ENCODE results near the gene TXNRD3.

Gene TXNRD3

DNA sequence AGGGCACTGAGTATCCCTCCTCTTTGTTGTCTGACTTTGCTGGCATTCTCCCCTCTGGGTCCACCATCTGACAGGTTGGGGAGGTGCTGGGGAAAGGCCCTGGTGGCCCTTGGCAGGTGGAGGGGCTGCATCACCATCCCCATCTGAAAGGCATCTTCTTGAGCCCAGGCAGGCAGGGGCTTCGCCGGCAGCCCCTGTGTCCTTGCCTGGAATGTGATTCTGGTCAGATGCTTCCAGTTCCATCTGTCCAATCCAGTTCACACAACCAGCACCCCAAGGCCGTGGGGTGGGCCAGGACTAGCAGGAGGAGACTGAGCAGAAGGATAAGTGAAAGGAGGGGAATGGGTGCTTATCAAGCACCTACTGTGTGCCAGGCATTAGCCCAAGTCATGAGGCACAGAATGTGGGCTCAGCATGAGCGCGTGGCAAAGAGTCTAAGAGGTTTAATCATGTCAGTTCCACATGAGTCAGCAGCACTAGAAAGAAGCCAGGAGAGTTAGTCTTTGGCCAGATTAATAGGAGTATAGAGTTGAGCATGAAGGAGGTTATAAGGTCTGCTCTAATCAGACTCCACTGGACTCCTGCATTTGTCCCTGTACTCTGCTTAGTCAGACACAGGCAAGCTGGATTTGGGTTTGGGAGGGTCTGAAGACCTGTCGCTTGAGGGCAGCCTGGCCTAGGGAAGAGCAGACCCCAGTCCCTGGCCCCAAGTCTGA is 10.5 kb upstream of the TXNRD3 start:
- Histone ChIP-seq H3K4me2 (ENCODE audit: insufficient read depth, low read length) (no peak overlapping the region), H2AFZ (ENCODE audit: low read depth, low read length) (no peak overlapping the region), H3K9ac (ENCODE audit: low read depth, low read length) (no peak overlapping the region), H4K20me1 (ENCODE audit: insufficient read depth, low read length) (no peaks in the 10 kb centered on the region), H3K36me3 (ENCODE audit: insufficient read depth, low read length) (no peaks in the 10 kb centered on the region), H3K27ac (ENCODE audit: low read length) (no peak overlapping the region), H3K4me3 (ENCODE audit: low read depth in 1 of 2, low read length in 2 of 2) (no peak overlapping the region), H3K4me1 (ENCODE audit: insufficient read depth, low read length) (no peaks in the 10 kb centered on the region), H3K9me3 (ENCODE audit: insufficient read depth, low read length, severe bottlenecking) (peaks cover 6% of the 10 kb centered on the region), H3K79me2 (ENCODE audit: insufficient read depth, low read length) (no peaks in the 10 kb centered on the region), H3K27me3 (ENCODE audit: insufficient read depth, low read length, poor library complexity) (peaks cover 4% of the 10 kb centered on the region)
- no peak for DNase-seq
- no peak for ATAC-seq (ENCODE audit: insufficient read depth, low read depth)
- TF ChIP-seq, protein P1, sequence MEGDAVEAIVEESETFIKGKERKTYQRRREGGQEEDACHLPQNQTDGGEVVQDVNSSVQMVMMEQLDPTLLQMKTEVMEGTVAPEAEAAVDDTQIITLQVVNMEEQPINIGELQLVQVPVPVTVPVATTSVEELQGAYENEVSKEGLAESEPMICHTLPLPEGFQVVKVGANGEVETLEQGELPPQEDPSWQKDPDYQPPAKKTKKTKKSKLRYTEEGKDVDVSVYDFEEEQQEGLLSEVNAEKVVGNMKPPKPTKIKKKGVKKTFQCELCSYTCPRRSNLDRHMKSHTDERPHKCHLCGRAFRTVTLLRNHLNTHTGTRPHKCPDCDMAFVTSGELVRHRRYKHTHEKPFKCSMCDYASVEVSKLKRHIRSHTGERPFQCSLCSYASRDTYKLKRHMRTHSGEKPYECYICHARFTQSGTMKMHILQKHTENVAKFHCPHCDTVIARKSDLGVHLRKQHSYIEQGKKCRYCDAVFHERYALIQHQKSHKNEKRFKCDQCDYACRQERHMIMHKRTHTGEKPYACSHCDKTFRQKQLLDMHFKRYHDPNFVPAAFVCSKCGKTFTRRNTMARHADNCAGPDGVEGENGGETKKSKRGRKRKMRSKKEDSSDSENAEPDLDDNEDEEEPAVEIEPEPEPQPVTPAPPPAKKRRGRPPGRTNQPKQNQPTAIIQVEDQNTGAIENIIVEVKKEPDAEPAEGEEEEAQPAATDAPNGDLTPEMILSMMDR (IDR thresholded peaks at IDR 0.05; ENCODE audit: borderline replicate concordance, extremely low read depth, low read length, poor library complexity, severe bottlenecking): no peak
- no peak for TF ChIP-seq EZH2 (IDR thresholded peaks at IDR 0.05; ENCODE audit: borderline replicate concordance, low read depth, low read length, severe bottlenecking)

DNA sequence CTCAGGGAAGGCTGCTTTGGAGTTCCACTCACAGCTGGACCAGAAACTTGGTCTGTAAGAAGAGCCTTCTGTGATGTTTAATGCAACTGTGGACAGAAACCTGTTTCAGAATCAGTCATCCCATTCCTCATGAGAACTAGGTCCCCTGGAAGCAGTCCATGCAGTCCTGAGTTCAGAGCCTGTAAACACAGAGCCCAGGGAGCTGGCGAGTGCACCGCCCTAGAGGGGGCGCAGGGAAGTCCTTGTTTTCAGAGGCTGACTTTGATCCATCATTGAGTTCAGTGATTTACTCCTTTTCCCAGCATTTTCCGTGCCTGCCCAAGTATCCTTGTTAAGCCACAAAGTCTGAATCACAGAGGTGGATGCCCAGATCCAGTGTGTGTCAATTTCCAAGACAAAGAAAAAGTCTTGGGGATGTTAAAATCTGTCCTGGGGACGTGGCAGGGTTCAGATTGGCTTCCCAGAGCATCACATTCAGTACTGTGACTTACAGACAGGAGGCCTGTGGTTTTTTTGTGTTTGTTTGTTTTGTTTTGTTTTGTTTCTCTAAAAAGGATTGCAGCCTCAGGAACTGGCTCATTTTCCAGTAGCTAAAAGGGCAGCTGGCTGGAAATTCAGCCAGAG is 9.8 kb upstream of the TXNRD3 start:
- Histone ChIP-seq H2AFZ (ENCODE audit: low read depth, low read length) (no peak overlapping the region), H3K9ac (ENCODE audit: low read depth, low read length) (no peak overlapping the region), H3K79me2 (ENCODE audit: insufficient read depth, low read length) (no peaks in the 10 kb centered on the region), H3K4me3 (ENCODE audit: low read depth in 1 of 2, low read length in 2 of 2) (no peak overlapping the region), H3K36me3 (ENCODE audit: insufficient read depth, low read length) (no peaks in the 10 kb centered on the region), H4K20me1 (ENCODE audit: insufficient read depth, low read length) (no peaks in the 10 kb centered on the region), H3K4me1 (ENCODE audit: insufficient read depth, low read length) (no peaks in the 10 kb centered on the region), H3K4me2 (ENCODE audit: insufficient read depth, low read length) (no peak overlapping the region), H3K9me3 (ENCODE audit: insufficient read depth, low read length, severe bottlenecking) (peaks cover 6% of the 10 kb centered on the region), H3K27ac (ENCODE audit: low read length) (no peak overlapping the region), H3K27me3 (ENCODE audit: insufficient read depth, low read length, poor library complexity) (peaks cover 4% of the 10 kb centered on the region)
- TF ChIP-seq, protein P1 (IDR thresholded peaks at IDR 0.05; ENCODE audit: borderline replicate concordance, extremely low read depth, low read length, poor library complexity, severe bottlenecking): no peak
- no peak for TF ChIP-seq EZH2 (IDR thresholded peaks at IDR 0.05; ENCODE audit: borderline replicate concordance, low read depth, low read length, severe bottlenecking)
- ATAC-seq (ENCODE audit: insufficient read depth, low read depth): no peak
- no peak for DNase-seq

DNA sequence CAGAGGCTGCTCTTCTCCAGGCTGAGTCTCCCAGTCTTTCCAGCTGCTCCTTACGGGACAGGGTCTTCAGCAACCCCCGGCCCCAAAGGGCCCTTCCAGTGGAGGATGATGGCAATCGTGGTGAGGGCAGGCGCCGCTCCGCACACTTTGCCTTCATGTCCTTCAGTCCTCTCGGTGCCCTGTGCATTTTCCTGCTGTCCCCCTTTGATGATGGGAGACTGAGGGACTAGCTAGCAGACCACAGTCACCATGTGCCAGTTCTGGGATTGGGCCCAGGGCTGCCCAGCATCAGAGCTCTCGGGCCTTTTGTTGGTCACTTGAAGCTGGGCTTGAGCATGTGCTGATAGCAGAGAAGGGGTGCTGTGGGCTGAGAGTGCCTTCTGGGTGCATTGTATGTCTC is 8.8 kb upstream of the TXNRD3 start:
- ATAC-seq (ENCODE audit: insufficient read depth, low read depth) (no peak), DNase-seq (no peak)
- H4K20me1 ChIP-seq (ENCODE audit: insufficient read depth, low read length): no peaks in the 10 kb centered on the region
- no peak for TF ChIP-seq EZH2 (IDR thresholded peaks at IDR 0.05; ENCODE audit: borderline replicate concordance, low read depth, low read length, severe bottlenecking)
- TF ChIP-seq, protein P1 (IDR thresholded peaks at IDR 0.05; ENCODE audit: borderline replicate concordance, extremely low read depth, low read length, poor library complexity, severe bottlenecking): no peak
- no peaks in the 10 kb centered on the region for H3K4me1 ChIP-seq (ENCODE audit: insufficient read depth, low read length)
- H3K9ac ChIP-seq (ENCODE audit: low read depth, low read length): no peak overlapping the region
- peaks cover 6% of the 10 kb centered on the region for H3K9me3 ChIP-seq (ENCODE audit: insufficient read depth, low read length, severe bottlenecking)
- no peaks in the 10 kb centered on the region for H3K36me3 ChIP-seq (ENCODE audit: insufficient read depth, low read length)
- H3K27ac ChIP-seq (ENCODE audit: low read length): no peak overlapping the region
- H3K4me3 ChIP-seq (ENCODE audit: low read depth in 1 of 2, low read length in 2 of 2): no peak overlapping the region
- peaks cover 4% of the 10 kb centered on the region for H3K27me3 ChIP-seq (ENCODE audit: insufficient read depth, low read length, poor library complexity)
- H3K4me2 ChIP-seq (ENCODE audit: insufficient read depth, low read length): no peak overlapping the region
- no peak overlapping the region for H2AFZ ChIP-seq (ENCODE audit: low read depth, low read length)
- H3K79me2 ChIP-seq (ENCODE audit: insufficient read depth, low read length): no peaks in the 10 kb centered on the region
